OCI-LY1 (cell line): ENCODE results near the gene POU5F2.

Experiments
- EZH2 ChIP-seq: fragments of 200-600 bp; sonication (generic), shearing (Covaris generic); IDR thresholded peaks from 2 replicates; pipeline ENCODE4 v1.8.0; 2017; ENCODE audit warnings: borderline replicate concordance, mixed run types, mild to moderate bottlenecking, antibody characterized with exemption, low read length, moderate library complexity, mixed read lengths
- TF ChIP-seq, protein P1 (sequence below): fragments of 200-600 bp; sonication (generic), shearing (Covaris generic); IDR thresholded peaks from 2 replicates; pipeline ENCODE4 v1.5.1; 2017; ENCODE audit warnings: mild to moderate bottlenecking, antibody characterized with exemption, low read length, moderate library complexity, mixed read lengths

DNA sequence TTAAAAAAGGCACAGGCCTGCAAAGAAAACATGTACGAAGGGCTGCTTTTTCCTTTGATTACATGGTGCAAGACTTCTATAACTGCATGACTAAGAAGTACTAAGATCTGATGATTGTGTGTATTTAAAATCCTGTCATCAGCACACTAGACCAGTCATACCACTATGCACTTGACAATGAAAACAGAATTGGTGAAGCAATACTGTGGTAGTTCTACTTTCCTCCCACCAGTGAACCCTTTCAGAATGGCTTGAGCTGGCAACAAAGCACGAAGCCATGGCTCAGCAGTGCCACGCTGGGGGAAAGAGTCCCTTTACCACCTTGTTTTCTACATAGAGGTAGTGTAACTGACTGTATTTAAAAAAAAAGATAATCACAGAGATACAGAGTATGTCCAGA, 49.0 kb upstream of the POU5F2 start:
- TF ChIP-seq, protein P1, sequence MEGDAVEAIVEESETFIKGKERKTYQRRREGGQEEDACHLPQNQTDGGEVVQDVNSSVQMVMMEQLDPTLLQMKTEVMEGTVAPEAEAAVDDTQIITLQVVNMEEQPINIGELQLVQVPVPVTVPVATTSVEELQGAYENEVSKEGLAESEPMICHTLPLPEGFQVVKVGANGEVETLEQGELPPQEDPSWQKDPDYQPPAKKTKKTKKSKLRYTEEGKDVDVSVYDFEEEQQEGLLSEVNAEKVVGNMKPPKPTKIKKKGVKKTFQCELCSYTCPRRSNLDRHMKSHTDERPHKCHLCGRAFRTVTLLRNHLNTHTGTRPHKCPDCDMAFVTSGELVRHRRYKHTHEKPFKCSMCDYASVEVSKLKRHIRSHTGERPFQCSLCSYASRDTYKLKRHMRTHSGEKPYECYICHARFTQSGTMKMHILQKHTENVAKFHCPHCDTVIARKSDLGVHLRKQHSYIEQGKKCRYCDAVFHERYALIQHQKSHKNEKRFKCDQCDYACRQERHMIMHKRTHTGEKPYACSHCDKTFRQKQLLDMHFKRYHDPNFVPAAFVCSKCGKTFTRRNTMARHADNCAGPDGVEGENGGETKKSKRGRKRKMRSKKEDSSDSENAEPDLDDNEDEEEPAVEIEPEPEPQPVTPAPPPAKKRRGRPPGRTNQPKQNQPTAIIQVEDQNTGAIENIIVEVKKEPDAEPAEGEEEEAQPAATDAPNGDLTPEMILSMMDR, result no peak
- no peak for TF ChIP-seq EZH2
